Activated CD8-positive, alpha-beta T cell treated with anti-CD3 and anti-CD28 coated beads, Interleukin-2, amount 10 ng/mL, durations not matched to agents 7 days and 5 days (primary cell): ENCODE measurements around the gene NATD1. TPM values are rescaled to one million over a fixed set of nuclear protein-coding genes. Genes with fewer than 3 reads are reported as not detected.

ENCODE experiments used
- ATAC-seq: fragments of 150-1000 bp; cut with Tn5 transposase; one replicate; pipeline ENCODE4 v1.10.0; 2021; ENCODE audit warnings: moderate library complexity
- CTCF ChIA-PET: fragments of 350-600 bp; sonication (Branson Sonifier 250); formaldehyde crosslinking; loops from one replicate; lab custom pipeline; 2021; ENCODE audit warnings: antibody characterized with exemption; lab: Charles Lee
- POLR2A ChIA-PET: fragments of 350-600 bp; sonication (Branson Sonifier 250); formaldehyde crosslinking; loops from one replicate; lab custom pipeline; 2021; ENCODE audit warnings: antibody characterized with exemption; lab: Charles Lee
- DNase-seq: peaks from one replicate; pipeline ENCODE4 v3.0.0-alpha.2; 2020
- H3K27ac Mint-ChIP-seq: one replicate; pipeline ENCODE4 v1.8.0; 2021; ENCODE audit warnings: mild to moderate bottlenecking, mixed read lengths
- H3K27me3 Mint-ChIP-seq: one replicate; pipeline ENCODE4 v1.8.0; 2021; ENCODE audit warnings: low read depth, mixed read lengths
- H3K36me3 Mint-ChIP-seq: one replicate; pipeline ENCODE4 v1.8.0; 2021; ENCODE audit warnings: low read depth, mixed read lengths
- H3K4me1 Mint-ChIP-seq: one replicate; pipeline ENCODE4 v1.8.0; 2021; ENCODE audit warnings: low read depth, mixed read lengths
- H3K4me3 Mint-ChIP-seq: one replicate; pipeline ENCODE4 v1.8.0; 2021; ENCODE audit warnings: mild to moderate bottlenecking, mixed read lengths
- H3K9me3 Mint-ChIP-seq: one replicate; pipeline ENCODE4 v1.8.0; 2022; ENCODE audit warnings: mixed read lengths; ENCODE audit not compliant: insufficient read depth
- total RNA-seq, 2 experiments: library from RNA; stranded (reverse); gene quantifications; one replicate each; pipeline ENCODE4 v1.2.3, GENCODE V29; 2021

Gene NATD1
- total RNA-seq, 2 experiments from 2014 or later, result 1.1 to 1.3 TPM

GRCh38 chr17:21295036-21295952, 42.1 kb upstream of the NATD1 start:
- H3K4me3 Mint-ChIP-seq, result no peak overlapping the region
- CTCF ChIA-PET, result interaction anchor here (0.9 kb wide), 1 partner anchor 11 kb away, joined by 3 read pairs; no protein-coding TSS in a partner anchor
- peak overlapping the region; percentile 55 for H3K27ac Mint-ChIP-seq
- no peaks in the 10 kb centered on the region for H3K27me3 Mint-ChIP-seq
- peaks cover 23% of the 10 kb centered on the region for H3K36me3 Mint-ChIP-seq
- H3K9me3 Mint-ChIP-seq, result peaks cover 10% of the 10 kb centered on the region
- ATAC-seq (no peak), DNase-seq (no peak)
- H3K4me1 Mint-ChIP-seq, result peaks cover 5% of the 10 kb centered on the region
- POLR2A ChIA-PET, result no interaction called here

- DNase-seq (no peak), ATAC-seq (no peak)
- peaks cover 20% of the 10 kb centered on the region for H3K36me3 Mint-ChIP-seq
- H3K9me3 Mint-ChIP-seq, result peaks cover 10% of the 10 kb centered on the region
- no peaks in the 10 kb centered on the region for H3K27me3 Mint-ChIP-seq
- ChIA-PET POLR2A (no interaction called here), CTCF (interaction anchor here (0.9 kb wide), 1 partner anchor 11 kb away, joined by 3 read pairs; no protein-coding TSS in a partner anchor)
- H3K4me1 Mint-ChIP-seq, result peaks cover 5% of the 10 kb centered on the region
- H3K27ac Mint-ChIP-seq, result peak overlapping the region; percentile 27
- H3K4me3 Mint-ChIP-seq, result no peak overlapping the region
Observed at GRCh38 chr17:21294321-21295035, 41.3 kb upstream of the NATD1 start.

- CTCF ChIA-PET, result no interaction called here
Observed at GRCh38 chr17:21293831-21294210, 40.6 kb upstream of the NATD1 start.

GRCh38 chr17:21292867-21293830, 39.9 kb upstream of the NATD1 start:
- ATAC-seq, result no peak
- H3K4me3 Mint-ChIP-seq, result no peak overlapping the region
- H3K4me1 Mint-ChIP-seq, result peaks cover 15% of the 10 kb centered on the region
- DNase-seq, result no peak
- H3K27ac Mint-ChIP-seq, result no peak overlapping the region
- POLR2A ChIA-PET, result no interaction called here
- H3K9me3 Mint-ChIP-seq, result peaks cover 5% of the 10 kb centered on the region
- H3K36me3 Mint-ChIP-seq, result peaks cover 14% of the 10 kb centered on the region
- CTCF ChIA-PET, result no interaction called here
- no peaks in the 10 kb centered on the region for H3K27me3 Mint-ChIP-seq

More at GRCh38 chr17:21293831-21294210, 40.6 kb upstream of the NATD1 start:
- H3K4me1 Mint-ChIP-seq, result peaks cover 8% of the 10 kb centered on the region
- H3K36me3 Mint-ChIP-seq, result peaks cover 18% of the 10 kb centered on the region
- no peaks in the 10 kb centered on the region for H3K27me3 Mint-ChIP-seq
- ATAC-seq (no peak), DNase-seq (no peak)
- POLR2A ChIA-PET, result no interaction called here
- H3K27ac Mint-ChIP-seq, result no peak overlapping the region
- no peak overlapping the region for H3K4me3 Mint-ChIP-seq
- H3K9me3 Mint-ChIP-seq, result peaks cover 9% of the 10 kb centered on the region

DNA sequence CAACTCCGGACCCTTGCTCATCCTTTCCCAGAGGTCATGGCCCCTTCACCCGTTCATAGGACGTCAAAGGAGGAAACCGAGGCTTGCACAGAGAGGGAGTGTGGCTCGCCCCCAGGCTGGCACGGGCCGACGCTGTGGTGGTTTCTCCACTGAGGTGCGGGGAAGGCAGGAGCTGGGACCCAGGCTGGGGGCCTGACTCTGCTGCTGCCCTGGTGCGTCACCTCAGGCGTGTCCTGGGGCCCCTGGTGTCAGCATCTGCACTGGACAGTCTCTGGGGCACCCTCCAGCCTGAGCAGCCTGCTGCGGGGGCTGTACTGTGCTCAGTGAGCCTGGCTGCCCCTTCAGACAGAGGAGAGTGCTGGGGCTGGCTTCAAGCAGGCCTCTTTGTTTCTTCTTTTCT, 38.7 kb upstream of the NATD1 start:
- ATAC-seq, result no peak
- Mint-ChIP-seq H3K36me3 (peaks cover 14% of the 10 kb centered on the region), H3K4me1 (peaks cover 28% of the 10 kb centered on the region), H3K27ac (no peak overlapping the region), H3K27me3 (no peaks in the 10 kb centered on the region), H3K4me3 (no peak overlapping the region), H3K9me3 (peaks cover 5% of the 10 kb centered on the region)
- POLR2A ChIA-PET, result no interaction called here
- CTCF ChIA-PET, result no interaction called here
- no peak for DNase-seq

GRCh38 chr17:21291357-21291756, 38.1 kb upstream of the NATD1 start:
- ATAC-seq, result no peak
- ChIA-PET CTCF (no interaction called here), POLR2A (no interaction called here)
- Mint-ChIP-seq H3K27ac (no peak overlapping the region), H3K27me3 (no peaks in the 10 kb centered on the region), H3K4me3 (no peak overlapping the region), H3K4me1 (peaks cover 33% of the 10 kb centered on the region), H3K9me3 (peaks cover 5% of the 10 kb centered on the region), H3K36me3 (peaks cover 16% of the 10 kb centered on the region)
- no peak for DNase-seq

GRCh38 chr17:21289902-21290571, 36.8 kb upstream of the NATD1 start:
- DNase-seq (no peak), ATAC-seq (no peak)
- ChIA-PET CTCF (no interaction called here), POLR2A (no interaction called here)
- Mint-ChIP-seq H3K4me3 (no peak overlapping the region), H3K27me3 (no peaks in the 10 kb centered on the region), H3K27ac (no peak overlapping the region), H3K9me3 (no peaks in the 10 kb centered on the region), H3K4me1 (peaks cover 37% of the 10 kb centered on the region), H3K36me3 (peaks cover 27% of the 10 kb centered on the region)

DNA sequence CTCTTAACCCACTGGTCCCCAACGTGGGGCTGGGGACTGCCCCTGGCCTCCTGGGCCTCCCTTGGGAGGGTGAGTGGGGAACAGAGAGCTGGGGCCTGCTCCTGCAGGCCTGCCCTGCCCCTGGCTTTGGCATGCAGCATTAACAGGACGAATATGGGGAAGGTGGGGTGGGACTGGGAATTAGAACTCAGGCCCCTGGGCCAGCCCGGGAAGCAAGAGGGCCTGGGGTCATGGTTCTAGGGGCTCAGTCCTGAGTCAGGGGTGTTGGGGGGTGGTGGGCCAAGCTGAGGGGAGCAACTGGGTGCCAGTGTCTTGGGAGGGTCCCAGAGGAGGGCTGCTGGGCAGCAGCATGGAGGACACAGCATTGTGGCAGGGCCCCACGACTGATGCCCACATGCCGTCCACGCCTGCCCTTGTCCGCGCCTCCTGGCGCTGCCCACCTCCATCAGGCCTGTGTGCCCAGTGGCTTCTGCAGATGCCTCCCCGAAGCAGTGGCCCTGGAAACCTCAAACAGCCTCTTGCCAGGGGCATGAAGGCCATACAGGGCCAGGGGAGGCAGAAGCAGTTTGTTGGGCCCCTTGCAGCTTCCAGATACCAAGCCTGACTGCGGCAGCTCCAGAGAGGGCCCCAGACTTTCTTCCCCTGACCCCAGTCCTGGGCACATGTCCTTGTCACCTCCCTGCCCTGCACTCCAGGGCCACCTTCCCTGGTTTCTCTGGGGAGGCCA, 36.1 kb upstream of the NATD1 start:
- Mint-ChIP-seq H3K36me3 (peaks cover 24% of the 10 kb centered on the region), H3K27ac (no peak overlapping the region), H3K27me3 (no peaks in the 10 kb centered on the region), H3K9me3 (no peaks in the 10 kb centered on the region), H3K4me3 (no peak overlapping the region), H3K4me1 (peaks cover 37% of the 10 kb centered on the region)
- ATAC-seq (no peak), DNase-seq (no peak)
- ChIA-PET CTCF (interaction anchor here (1.2 kb wide), 1 partner anchor 12 kb away, joined by 4 read pairs; no protein-coding TSS in a partner anchor), POLR2A (no interaction called here)

DNA sequence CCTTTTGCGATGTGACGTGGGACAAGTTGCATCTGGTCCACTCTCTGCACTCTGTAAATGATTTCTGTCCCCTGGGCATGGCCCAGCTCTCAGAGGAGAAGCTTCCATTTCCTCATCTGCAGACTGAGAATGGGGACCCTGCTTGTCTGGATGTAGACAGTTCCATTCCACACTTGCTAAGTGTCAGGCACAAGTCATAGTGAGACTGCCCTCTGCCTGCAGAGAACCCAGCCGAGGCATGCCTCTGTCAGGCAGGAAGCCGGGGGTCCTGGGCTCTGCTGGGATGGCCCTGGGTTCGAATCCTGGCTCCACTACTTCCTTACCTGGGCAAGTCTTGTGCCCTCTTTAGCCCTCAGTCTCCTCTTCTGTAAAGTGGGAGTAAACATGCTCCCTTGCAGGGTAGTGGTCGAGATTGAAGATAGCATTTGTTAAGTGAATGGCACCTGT, 35.4 kb upstream of the NATD1 start:
- Mint-ChIP-seq H3K9me3 (no peaks in the 10 kb centered on the region), H3K4me3 (peak overlapping the region; percentile 90), H3K27ac (peak overlapping the region; percentile 94), H3K27me3 (no peaks in the 10 kb centered on the region), H3K36me3 (peaks cover 24% of the 10 kb centered on the region), H3K4me1 (peaks cover 40% of the 10 kb centered on the region)
- ChIA-PET POLR2A (interaction anchor here (1.0 to 3.3 kb wide), 4 partner anchors 10 to 39 kb away, joined by 3 to 13 read pairs (median 7); partner anchors contain the start of gene NATD1), CTCF (interaction anchor here (0.7 to 1.9 kb wide), 9 partner anchors 9 to 224 kb away, joined by 3 to 20 read pairs (median 4); no protein-coding TSS in a partner anchor)
- no peak for ATAC-seq
- peak; percentile 51 for DNase-seq
